Glomerular visceral epithelial cell (primary cell): ENCODE measurements around the gene MLLT3.

ENCODE experiments used
- DNase-seq: peaks from one replicate; pipeline ENCODE4 v3.0.0-alpha.2; 2016; ENCODE audit errors: extremely low spot score

The MLLT3 gene

DNA sequence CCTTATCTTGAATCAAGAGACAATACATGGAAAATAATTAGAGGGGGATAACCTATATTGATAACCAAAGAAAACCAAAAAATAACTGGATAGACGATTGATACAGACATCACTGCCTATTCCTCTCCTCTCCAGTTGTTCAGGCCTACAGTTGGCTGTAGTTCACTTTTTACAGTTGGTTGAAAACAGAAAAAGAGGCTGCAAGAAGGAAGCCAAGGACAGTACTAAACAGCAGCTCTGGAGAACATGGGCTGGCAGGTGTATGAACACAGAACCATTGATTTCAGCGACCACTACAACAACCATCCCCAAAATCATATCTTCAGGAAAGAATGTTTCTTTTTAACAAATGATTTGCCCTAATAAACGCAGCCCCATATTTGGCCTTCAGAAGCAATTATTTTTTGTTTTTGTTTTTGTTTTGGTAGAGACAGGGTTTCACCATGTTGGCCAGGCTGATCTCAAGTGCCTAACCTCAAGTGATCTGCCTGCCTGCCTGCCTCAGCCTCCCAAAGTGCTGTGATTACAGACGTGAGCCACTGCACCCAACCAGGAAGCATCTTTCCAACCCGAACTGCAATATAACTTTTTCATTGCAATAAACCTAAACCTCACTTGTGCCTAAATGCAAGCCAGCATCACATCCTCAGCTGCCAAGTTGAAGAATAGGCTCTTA is 64.3 kb downstream of the MLLT3 start:
- DNase-seq: no peak

DNA sequence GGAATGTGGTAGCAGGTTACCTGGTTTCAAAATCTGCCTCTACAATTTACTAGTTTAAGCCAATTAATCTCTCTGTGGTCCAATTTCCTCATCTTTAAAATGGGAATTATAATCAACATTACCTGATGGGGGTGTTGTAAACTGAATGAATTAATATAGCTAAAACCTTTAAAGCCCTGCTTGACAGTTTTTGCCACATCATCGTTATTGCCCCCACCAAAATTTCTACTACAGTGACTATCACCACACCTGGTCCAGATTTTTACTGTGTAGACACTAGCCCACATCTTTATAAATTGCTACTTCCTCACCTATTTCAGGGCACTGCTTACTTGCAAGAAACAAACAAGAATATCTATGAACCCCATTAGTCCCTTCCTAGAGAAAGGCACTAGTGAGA is 65.0 kb downstream of the MLLT3 start:
- no peak for DNase-seq

DNA sequence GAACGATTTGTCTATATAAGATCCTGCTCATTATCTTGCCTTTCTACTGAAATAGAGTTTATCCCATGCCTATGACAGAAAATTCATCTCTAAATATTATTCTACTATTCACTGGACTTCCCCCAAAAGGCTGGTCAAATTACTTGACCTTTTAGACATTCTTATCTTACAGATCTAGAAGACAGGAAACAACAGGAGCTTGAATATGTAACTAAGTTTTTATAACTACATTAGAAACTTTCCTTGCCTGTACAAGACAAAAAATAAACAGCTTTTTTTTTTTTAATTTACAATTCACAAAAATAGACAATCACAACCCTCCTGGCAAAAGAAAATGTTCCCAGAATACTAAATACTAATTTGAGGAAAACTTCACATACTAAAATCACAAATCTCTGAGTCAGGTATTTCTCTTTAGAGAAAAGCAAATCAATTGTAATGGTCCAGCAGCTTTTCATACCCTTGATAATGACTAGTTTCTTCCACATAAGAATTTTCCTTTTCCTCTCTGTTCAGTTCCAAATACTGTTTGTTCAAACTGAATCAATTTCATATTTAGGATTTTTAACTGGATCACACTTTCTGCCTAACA is 68.6 kb downstream of the MLLT3 start:
- no peak for DNase-seq

DNA sequence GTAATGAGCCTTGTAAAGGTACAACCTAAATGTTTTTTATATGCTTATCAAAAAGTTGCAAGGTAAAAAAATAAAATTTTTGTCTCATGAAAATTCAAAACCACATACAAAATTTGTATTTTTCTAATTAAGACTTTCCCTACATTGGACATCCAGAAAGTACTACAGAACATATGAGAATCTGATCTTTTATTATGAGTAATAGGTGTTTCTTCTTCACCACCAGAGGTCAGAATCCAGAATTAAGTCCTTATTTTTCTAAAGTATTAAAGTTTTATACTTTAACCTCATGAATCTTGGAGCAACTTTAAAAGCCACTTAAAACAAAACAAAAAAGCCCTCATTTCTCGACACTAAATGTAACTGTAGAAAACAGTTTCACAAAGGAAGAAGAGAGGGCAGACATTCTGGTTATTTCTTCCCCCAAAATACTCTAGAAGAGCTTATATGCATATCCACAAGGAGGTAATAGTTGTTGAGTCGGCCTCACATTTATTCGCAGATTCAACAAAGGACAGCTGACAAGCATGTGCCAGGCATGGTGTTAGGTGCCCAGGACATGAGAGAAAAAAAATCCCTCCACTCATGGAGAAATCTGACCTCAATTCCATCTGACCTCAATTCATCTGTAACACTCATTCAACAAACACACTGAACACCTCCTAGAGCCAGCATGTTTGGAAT is 69.3 kb downstream of the MLLT3 start:
- DNase-seq: no peak

DNA sequence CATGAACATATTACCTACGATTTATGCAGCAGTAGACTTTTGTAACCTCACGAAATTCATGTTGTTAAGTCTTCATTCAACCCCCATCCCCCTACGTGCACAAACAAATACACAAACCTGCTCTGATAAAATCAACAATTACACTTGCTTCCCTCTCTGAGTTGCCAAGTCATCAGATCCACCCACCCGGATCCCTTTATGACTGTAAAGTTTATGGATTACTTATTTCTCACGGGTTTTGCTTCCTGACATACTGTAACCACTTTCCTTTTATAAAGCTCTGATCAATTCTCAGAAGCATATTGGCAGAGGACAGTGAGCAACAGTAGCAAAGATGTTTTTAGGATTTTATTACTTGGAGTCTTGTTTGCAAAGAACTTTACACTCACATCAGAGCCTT is 70.5 kb downstream of the MLLT3 start:
- peak; percentile 65 for DNase-seq

DNA sequence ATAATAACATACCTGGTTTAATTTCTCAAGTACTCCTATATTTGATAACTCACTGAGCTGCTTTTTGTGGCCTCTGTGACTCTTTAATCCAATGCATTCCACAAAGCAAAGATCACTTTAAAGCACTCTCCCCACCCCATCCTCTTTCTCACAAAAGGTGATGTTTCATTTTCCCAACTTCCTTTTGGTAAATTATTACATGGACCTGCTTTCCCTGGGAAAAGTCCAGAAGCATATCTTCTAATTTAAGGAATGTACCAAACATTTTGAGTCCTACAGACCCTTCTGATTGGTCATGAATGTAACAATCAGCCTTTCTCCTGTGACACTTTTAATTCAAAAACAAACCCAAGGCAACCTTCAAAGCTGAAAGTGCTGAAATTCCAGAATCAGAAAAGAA is 71.1 kb downstream of the MLLT3 start:
- peak; percentile 79 for DNase-seq

DNA sequence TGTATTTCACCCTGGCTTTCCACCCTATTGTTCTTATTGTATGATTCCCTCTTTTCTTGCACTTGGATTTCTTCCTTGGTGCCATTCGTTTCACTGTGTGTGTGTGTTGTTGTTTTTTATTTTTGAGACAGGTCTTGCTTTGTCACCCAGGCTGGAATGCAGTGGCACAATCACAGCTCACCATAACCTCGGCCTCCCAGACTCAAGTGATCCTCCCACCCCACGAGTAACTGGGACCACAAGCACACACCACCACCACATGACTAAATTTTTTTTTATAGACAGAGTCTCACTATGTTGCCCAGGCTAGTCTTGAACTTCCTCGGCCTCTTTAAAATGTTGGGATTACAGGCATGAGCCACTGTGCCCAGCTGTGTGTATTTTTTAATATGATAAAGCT is 72.0 kb downstream of the MLLT3 start:
- DNase-seq: peak; percentile 31

DNA sequence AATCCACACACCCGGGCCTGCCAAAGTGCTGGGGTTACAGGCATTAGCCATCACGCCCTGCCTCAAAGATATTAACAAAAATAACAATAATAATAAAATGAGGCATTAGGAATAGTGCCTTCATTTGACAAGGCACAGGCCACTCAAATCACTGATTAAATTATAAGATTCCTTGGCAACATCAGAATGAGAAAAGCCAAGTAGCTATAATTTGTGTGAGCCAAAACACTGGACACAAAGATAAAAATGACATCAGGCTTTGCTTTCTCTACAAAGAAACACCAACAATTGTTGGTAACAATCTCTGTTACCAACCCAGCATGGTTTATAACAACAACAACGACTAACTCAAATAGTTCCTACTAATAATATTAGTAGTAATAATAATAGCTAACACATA is 73.2 kb downstream of the MLLT3 start:
- DNase-seq: no peak

DNA sequence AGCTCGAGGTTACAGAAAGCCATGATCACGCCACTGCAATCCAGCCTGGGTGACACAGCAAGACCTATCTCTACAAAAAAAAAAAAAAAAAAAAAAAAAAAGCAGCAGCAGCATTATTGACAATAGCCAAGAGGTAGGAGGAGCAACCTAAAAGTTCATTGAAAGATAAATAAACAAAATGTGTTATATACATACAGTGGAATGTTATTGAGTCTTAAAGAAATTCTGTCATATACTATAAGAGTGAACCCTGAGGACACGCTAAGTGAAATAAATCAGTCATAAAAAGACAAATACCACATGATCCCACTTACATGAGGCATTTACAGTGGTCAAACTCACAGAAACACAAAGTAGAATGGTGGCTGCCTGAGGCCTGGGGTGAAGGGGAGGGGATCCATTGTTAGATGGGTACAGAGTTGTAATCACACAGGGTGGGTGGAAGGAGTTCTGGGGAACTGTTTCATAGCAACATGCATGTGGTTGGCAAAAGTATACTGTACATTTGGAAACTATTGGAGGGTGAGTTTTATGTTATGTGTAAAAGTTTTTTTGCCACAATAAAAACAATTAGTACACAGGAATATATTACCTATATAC is 77.2 kb downstream of the MLLT3 start:
- DNase-seq: no peak

DNA sequence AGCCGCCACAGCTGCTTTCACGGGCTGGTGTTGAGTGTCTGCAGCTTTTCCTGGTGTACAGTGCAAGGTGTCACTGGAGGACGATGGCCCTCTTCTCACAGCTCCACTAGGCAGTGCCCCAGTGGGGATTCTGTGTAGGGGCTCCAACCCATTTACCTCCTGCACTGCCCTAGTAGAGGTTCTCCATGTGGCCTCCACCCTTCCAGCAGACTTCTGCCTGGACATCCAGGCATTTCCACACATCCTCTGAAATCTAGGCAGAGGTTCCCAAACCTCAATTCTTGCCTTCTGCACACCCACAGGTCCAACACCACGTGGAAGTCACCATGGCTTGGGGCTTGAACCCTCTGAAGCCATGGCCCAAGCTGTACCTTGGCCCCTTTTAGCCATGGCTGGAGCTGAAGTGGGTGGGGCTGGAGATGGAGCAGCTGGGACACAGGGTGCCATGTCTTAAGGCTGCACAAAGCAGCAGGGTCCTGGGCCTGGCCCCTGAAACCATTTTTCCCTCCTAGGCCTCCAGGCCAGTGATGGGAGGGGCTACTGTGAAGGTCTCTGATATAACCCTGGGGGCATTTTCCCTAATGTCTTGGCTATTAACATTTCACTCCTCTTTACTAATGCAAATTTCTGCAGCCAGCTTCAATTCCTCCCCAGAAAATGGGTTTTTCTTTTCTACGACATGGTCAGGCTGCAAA is 82.0 kb downstream of the MLLT3 start:
- DNase-seq: no peak

DNA sequence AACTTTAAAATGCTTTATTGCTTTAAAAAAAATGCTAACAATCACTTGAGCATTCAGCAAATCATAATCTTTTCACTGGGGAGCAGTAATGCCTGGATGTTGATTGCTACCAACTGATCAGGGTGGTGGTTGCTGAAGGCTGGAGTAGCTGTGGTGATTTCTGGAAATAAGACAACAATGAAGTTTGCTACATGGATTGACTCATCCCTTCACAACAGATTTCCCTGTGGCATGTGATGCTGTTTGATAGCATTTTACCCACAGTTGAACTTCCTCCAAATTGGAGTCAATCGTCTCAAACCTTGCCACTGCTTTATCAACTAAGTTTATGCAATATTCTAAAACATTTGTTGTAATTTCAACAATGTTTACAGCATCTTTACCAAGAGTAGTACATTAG is 83.3 kb downstream of the MLLT3 start:
- DNase-seq: no peak

DNA sequence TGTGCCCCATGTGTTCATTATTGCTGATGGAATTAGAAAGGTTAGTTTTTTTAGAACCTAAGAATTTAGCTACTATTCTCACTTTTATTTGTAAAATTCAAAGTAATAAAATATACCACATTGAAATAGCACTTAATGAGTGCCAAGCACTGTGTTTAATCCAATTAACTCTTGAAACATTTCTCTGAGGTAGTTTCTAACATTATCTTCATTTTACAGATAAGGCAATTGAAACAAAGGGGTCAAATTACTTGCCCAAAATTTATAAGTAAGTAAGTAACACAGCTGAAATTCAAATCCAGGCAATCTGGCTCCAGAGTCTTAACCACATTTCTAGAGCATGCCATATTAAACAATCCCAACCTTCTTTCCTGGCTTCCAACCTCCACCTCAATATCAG is 84.2 kb downstream of the MLLT3 start:
- no peak for DNase-seq

DNA sequence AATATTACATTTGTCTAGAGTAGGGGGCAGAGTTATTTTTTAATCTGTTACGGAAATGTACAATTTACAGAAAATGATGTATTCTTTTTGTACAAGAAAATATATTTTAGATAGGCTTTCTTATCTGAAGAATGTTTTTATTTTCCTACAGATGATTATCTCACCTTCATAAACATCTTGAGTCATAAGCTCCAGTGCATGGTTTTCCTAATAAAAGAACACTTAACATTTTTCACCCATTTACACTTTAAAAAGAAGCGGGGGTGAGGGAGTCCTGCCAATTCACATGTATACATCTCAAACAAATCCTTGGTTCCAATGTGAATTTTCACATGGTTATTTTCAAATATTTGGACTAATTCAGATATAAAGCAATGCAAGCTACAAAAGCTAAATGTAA is 85.0 kb downstream of the MLLT3 start:
- no peak for DNase-seq

DNA sequence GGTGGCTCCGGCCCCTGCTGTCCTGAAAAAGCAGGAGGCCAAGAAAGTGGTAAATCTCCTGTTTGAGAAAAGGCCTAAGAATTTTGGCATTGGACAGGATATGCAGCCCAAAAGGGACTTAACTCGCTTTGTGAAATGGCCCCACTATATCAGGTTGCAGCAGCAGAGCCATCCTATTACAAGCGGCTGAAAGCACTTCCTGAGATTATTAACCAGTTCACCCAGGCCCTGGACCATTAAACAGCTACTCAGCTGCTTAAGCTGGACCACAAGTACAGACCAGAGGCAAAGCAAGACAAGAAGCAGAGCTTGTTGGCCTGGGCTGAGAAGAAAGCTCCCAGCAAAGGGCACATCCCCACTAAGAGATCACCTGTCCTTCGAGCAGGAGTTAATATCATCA is 89.7 kb downstream of the MLLT3 start:
- no peak for DNase-seq

DNA sequence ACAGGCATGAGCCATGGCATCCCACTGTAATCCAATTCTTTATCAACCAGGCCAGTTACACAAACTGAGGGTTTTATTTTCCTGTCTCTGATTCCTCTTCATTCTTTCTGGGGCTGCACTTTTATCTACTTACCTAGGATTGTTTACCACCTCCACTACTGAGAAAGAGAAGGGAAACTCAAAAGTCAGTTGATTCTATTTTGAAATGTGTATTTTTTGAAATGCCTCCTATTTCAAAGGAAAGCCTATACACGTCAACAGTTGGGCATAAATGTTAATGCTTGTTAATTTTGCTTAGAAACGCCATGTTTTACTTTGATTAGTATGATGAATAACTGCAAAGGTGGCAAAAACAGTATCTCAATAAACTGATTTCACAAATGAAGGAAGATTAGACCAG is 92.5 kb downstream of the MLLT3 start:
- no peak for DNase-seq

DNA sequence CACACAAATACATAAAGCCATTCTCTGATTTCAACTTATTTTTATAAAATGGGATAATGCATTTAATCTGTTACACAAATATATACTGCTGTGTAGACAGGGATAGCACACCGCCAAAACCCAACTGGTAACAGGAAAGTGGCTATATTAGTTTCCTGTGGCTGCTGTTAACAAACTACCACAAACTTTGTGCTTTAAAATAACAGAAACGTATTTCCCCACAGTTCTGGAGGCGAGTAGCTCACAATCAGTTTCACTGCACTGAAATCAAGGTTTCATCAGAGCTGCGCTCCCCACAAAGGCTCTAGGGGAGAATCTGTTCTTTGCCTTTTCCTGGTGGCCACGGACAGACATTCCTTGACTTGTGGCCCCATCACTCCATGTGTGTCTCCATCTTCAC is 94.0 kb downstream of the MLLT3 start:
- DNase-seq: no peak

DNA sequence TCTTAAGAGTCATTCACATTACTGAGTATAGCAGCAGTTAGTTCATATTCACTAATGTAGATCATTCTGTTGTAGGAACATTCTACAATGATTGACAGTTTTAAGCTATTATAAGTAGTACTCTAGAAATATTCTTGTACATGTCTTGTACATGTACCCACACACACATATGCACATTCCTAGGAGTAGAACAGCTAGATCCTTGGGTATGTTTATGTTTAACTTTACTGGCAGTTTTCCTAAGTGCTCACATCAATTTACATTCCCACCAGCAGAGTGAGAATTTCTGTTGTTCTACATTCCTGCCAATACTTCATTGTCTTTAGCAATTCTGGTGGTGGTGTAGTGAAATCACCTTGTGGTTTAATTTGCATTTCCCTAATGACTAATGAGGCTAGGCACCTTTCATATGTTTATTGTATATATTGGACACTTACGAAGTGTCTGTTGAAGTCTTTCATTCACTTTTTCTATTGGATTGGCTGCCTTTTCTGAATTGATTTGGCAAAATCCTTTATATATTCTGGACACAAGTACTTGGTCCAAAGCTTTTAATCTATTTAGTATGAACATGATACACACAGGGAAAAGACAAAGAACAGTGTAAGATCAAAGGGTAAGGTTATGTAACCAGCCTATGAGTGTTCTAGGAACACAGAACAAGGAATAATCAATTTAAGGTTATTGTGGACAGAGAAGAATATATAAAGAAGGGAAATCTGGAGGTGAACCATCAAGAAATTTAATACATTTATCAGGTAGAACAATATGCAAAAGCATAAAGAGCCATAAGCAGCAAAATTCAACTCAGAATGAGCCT is 95.6 kb downstream of the MLLT3 start:
- DNase-seq: peak; percentile 35

DNA sequence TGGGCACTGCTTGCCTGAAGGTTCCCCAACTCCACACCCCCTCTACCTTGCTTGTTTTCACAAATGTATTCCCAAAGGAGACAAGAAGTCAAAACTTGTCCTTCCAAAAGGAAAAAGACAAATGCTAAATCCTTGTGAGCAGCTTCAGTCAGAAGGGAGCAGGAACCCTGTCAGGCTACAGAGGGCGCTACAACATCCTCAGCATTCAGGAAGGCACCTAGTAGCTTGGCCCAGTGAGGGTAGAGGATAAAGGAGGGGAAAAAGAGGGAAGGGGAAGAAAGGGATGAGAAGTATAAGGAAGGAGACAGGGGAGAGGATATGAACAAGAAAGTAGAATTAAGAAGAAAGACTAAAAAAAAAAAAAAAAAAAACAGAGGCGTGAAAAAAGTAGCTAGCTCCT is 97.5 kb downstream of the MLLT3 start:
- DNase-seq: no peak

DNA sequence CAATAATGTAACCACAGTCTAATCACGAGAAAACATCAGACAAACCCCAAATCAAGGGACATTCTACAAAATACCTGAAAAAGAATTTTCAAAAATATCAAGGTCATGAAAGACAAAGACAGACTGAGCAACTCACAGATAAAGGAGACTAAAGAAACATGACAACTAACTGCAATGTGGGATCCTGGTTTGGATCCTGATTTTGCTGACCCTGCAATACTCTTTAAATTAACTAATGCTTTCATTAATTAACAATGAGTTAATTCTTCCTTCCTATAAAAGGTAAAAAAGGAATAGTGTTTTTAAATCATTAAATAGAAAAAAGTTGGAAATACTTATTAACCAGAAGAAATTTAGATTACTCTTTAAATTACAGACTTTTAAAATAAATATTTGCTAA is 103.6 kb downstream of the MLLT3 start:
- no peak for DNase-seq

DNA sequence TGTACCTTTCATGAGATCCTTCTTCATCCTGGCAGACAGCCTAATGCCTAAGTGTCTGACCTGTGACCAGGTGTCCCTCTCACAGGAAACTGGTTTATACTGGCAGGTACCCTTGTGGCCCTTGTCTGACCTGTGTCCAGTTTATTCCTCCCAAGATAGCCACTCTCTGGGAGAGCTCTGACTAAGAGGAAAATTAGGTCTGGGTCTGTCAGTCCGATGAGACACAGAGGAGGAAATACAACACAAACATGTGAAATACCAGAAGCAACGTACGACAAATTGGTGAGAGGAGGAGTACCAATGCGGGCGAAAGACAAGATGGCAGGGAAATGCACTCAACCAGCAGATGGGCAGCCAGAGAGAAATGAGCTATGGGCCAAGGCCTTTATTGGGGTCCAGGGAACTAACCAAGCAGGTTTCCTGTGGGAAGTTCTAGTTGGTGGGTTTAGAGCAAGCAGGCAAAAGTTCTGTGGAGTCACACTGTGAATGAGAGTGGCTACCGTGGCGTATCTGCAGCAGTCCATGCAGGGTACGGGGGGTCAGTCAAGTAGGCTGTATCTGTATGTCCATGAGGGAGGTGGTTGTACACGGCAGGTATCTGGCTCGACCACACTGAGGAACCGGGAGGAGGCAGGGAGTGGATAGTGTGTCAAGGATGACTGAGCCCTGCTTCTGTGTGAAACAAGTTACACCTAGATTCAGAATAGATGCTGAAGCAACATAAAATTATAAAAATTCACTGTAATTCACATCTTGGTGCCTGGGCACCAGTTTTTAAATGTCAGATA is 109.0 kb downstream of the MLLT3 start:
- DNase-seq: peak; percentile 28

DNA sequence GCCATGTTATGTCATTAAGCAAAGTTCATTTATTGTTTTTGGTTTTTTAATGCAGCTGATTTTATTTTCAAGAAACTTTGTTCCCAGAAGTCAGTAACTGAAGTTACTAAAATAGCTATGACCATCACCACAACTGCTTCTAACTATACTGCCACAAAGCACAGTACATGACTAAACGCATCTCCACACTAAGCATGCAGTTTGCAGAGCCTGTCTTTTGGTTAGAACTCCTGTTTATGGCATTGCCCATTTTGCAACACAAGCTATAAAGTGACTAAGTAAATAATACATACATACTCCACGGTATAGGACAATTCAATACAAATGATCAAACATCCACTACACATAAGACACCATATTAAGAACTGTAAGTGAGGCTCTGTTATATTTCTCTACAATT is 109.7 kb downstream of the MLLT3 start:
- no peak for DNase-seq
